SK-N-SH (cell line): ENCODE results near the gene NBEAL1. TPM values are rescaled to one million over a fixed set of nuclear protein-coding genes. Genes with fewer than 3 reads are reported as not detected.

ENCODE experiments used
- CTCF ChIA-PET: fragments of 300-600, 350-600 bp; formaldehyde crosslinking; extraction: SDS; loops from one replicate; lab custom pipeline; 2021; lab: Yijun Ruan, JAX
- POLR2A ChIA-PET: fragments of 350-600 bp; sonication (Branson Sonifier 250); formaldehyde crosslinking; extraction: SDS; loops from one replicate; lab custom pipeline; 2020; ENCODE audit warnings: antibody characterized with exemption, inconsistent platforms; lab: Yijun Ruan, JAX
- DNase-seq: peaks from one replicate; pipeline ENCODE4 v3.0.0; 2012
- H2AFZ ChIP-seq: fragments of 200-600 bp; sonication (generic); 2 replicates; pipeline ENCODE4 v1.8.1; 2016; ENCODE audit warnings: antibody characterized with exemption, mild to moderate bottlenecking, low read depth
- H3F3A ChIP-seq: fragments of 200-600 bp; sonication (generic); replicated peaks from 2 replicates; pipeline ENCODE3; 2016; ENCODE audit warnings: antibody characterized with exemption, mild to moderate bottlenecking; ENCODE audit not compliant: insufficient read depth
- H3K27ac ChIP-seq, 2 experiments: fragments of 200-500 bp in 1 of 2; fragments of 200-600 bp in 1 of 2; sonication (Bioruptor generic) in 1 of 2; sonication (generic), shearing (Covaris generic) in 1 of 2; 2 replicates each; pipeline versions ENCODE4 v1.5.1 to v1.6.1; 2014 to 2016; ENCODE audit warnings: low read depth in 2 of 2, inconsistent platforms in 1 of 2, low read length in 1 of 2, mild to moderate bottlenecking in 1 of 2, mixed read lengths in 1 of 2
- H3K27me3 ChIP-seq: fragments of 200-600 bp; sonication (generic), shearing (Covaris generic); 2 replicates; pipeline ENCODE4 v1.6.1; 2016; ENCODE audit warnings: mixed run types; ENCODE audit not compliant: insufficient read depth
- H3K36me3 ChIP-seq, 2 experiments: fragments of 200-500 bp in 1 of 2; fragments of 200-600 bp in 1 of 2; sonication (Bioruptor generic) in 1 of 2; sonication (generic) in 1 of 2; replicated peaks in 1 of 2; 2 replicates each; pipeline versions ENCODE3 to v1.5.1; 2014 to 2016; ENCODE audit warnings: low read length in 1 of 2, mild to moderate bottlenecking in 1 of 2; ENCODE audit not compliant: insufficient read depth in 2 of 2, control insufficient read depth in 1 of 2
- H3K4me1 ChIP-seq, 2 experiments: fragments of 200-500 bp in 1 of 2; fragments of 200-600 bp in 1 of 2; sonication (Bioruptor generic) in 1 of 2; sonication (generic), shearing (Covaris generic) in 1 of 2; 2 replicates each; pipeline versions ENCODE4 v1.5.1 to v1.6.1; 2014 to 2016; ENCODE audit warnings: low read depth in 1 of 2, low read length in 1 of 2, mixed run types in 1 of 2; ENCODE audit not compliant: insufficient read depth in 2 of 2, control insufficient read depth in 1 of 2
- H3K4me2 ChIP-seq: fragments of 200-600 bp; sonication (generic), shearing (Covaris generic); 2 replicates; pipeline ENCODE4 v1.6.1; 2017; ENCODE audit warnings: mixed run types
- H3K4me3 ChIP-seq, 2 experiments: fragments of 200-500 bp in 1 of 2; fragments of 200-600 bp in 1 of 2; sonication (Bioruptor generic) in 1 of 2; sonication (generic), shearing (Covaris generic) in 1 of 2; 2 replicates each; pipeline versions ENCODE4 v1.5.1 to v1.8.1; 2014 to 2016; ENCODE audit warnings: low read depth in 2 of 2, inconsistent platforms in 1 of 2, low read length in 1 of 2, mild to moderate bottlenecking in 1 of 2, mixed read lengths in 1 of 2, moderate library complexity in 1 of 2
- H3K79me2 ChIP-seq: fragments of 200-600 bp; sonication (generic); 2 replicates; pipeline ENCODE4 v1.8.1; 2017; ENCODE audit warnings: mild to moderate bottlenecking; ENCODE audit not compliant: insufficient read depth
- H3K9ac ChIP-seq: fragments of 200-600 bp; sonication (generic); 2 replicates; pipeline ENCODE4 v1.6.1; 2017; ENCODE audit warnings: mixed run types
- H3K9me2 ChIP-seq: fragments of 200-600 bp; sonication (generic); 2 replicates; pipeline ENCODE4 v1.6.1; 2017; ENCODE audit warnings: mixed run types
- H3K9me3 ChIP-seq: fragments of 200-600 bp; sonication (generic); 2 replicates; pipeline ENCODE4 v1.6.1; 2017; ENCODE audit warnings: mixed run types, mild to moderate bottlenecking, moderate library complexity
- H4K20me1 ChIP-seq: fragments of 200-600 bp; sonication (generic); 2 replicates; pipeline ENCODE4 v1.6.1; 2017; ENCODE audit warnings: mild to moderate bottlenecking, mixed run types; ENCODE audit not compliant: insufficient read depth
- ELF1 ChIP-seq: IDR thresholded peaks from 2 replicates; pipeline ENCODE4 v1.4.0; 2012
- EZH2phosphoT487 ChIP-seq: fragments of 200-600 bp; sonication (generic); IDR thresholded peaks from 2 replicates; pipeline ENCODE4 v1.6.1; 2017; ENCODE audit warnings: low read depth, mixed run types, mild to moderate bottlenecking, antibody characterized with exemption, moderate library complexity, borderline replicate concordance
- GATA2 ChIP-seq: sonication (generic); formaldehyde crosslinking; IDR thresholded peaks from 2 replicates; pipeline ENCODE4 v1.5.0; 2020; ENCODE audit warnings: mild to moderate bottlenecking, missing genetic modification reagents
- NFIC ChIP-seq: IDR thresholded peaks from 2 replicates; pipeline ENCODE4 v1.4.0; 2012; ENCODE audit warnings: borderline replicate concordance
- POLR2AphosphoS5 ChIP-seq: IDR thresholded peaks from 2 replicates; pipeline ENCODE4 v1.6.1; 2012; ENCODE audit warnings: low read depth, low read length
- RCOR1 ChIP-seq: fragments of 150-350 bp; IDR thresholded peaks from 2 replicates; pipeline ENCODE4 v1.6.1; 2017; ENCODE audit warnings: antibody characterized with exemption, low read length
- RFX5 ChIP-seq: IDR thresholded peaks from 2 replicates; pipeline ENCODE4 v1.6.1; 2012; ENCODE audit warnings: mild to moderate bottlenecking, improper control_type of control experiment, low read length
- SIN3A ChIP-seq: IDR thresholded peaks from 2 replicates; pipeline ENCODE4 v1.6.1; 2012; ENCODE audit warnings: low read depth, mild to moderate bottlenecking, low read length, moderate library complexity, borderline replicate concordance
- TCF12 ChIP-seq: IDR thresholded peaks from 2 replicates; pipeline ENCODE4 v1.4.0; 2012
- USF2 ChIP-seq: fragments of 150-350 bp; IDR thresholded peaks from 2 replicates; pipeline ENCODE4 v1.6.1; 2017; ENCODE audit warnings: antibody characterized with exemption, low read length, low read depth, borderline replicate concordance
- polyA plus RNA-seq, 3 experiments: library from polyadenylated mRNA; depleted of rRNA; stranded (reverse); fragments of >200 nt; gene quantifications; 2 replicates each; pipeline ENCODE4 v1.2.3, GENCODE V29; 2012
- TF ChIP-seq, protein P1 (sequence below): IDR thresholded peaks from 2 replicates; pipeline ENCODE4 v1.4.0; 2012; ENCODE audit warnings: low read depth, borderline replicate concordance
- TF ChIP-seq, protein P2 (sequence below): fragments of 200-600 bp; sonication (generic); IDR thresholded peaks from 2 replicates; pipeline ENCODE4 v1.6.1; 2017; ENCODE audit warnings: antibody characterized with exemption, mild to moderate bottlenecking, moderate library complexity
- TF ChIP-seq, protein P3 (sequence below): IDR thresholded peaks from 2 replicates; pipeline ENCODE4 v1.6.1; 2012; ENCODE audit warnings: mild to moderate bottlenecking, low read depth, low read length, moderate library complexity

NBEAL1 gene
- polyA plus RNA-seq, 1 of the 3 experiments (the other 2 are of a cell fraction) = 3.3 TPM

DNA sequence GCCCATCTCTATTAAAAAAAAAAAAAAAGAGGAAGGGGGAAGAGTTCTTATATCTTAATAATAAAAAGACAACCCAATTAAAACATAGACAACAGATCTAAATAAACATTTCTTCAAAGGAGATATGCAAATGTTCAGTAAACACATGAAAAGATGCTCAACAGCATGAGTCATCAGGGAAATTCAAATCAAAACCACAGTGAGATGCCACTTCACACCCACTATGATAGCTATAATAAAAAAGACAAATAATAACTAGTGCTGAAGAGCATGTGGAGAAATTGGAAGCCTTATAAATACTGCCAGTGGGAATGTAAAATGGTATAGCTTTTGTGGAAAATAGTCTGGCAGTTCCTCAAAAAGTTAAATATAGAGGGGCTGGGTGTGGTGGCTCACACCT is 162.7 kb downstream of the NBEAL1 start:
- H4K20me1 ChIP-seq = no peaks in the 10 kb centered on the region
- H3K9me2 ChIP-seq = no peaks in the 10 kb centered on the region
- H2AFZ ChIP-seq = no peak overlapping the region
- no peaks in the 10 kb centered on the region for H3K9me3 ChIP-seq
- no peak overlapping the region for H3K9ac ChIP-seq
- peaks cover 20% of the 10 kb centered on the region for H3F3A ChIP-seq
- no peak overlapping the region for H3K4me2 ChIP-seq
- H3K4me1 ChIP-seq = 0 out of 4 replicates have a peak, but pooled peaks cover 0 to 6% of the 10 kb centered on the region in 2 experiments
- H3K27ac ChIP-seq = no peak overlapping the region
- no peaks in the 10 kb centered on the region for H3K27me3 ChIP-seq
- H3K79me2 ChIP-seq = no peaks in the 10 kb centered on the region
- peaks cover 3 to 38% of the 10 kb centered on the region in 2 experiments for H3K36me3 ChIP-seq
- TF ChIP-seq RCOR1 = no peak
- TF ChIP-seq EZH2phosphoT487 = no peak
- TF ChIP-seq ELF1 = no peak
- TF ChIP-seq NFIC = no peak
- TF ChIP-seq RFX5 = no peak
- TF ChIP-seq SIN3A = no peak
- TF ChIP-seq TCF12 = no peak
- TF ChIP-seq POLR2AphosphoS5 = no peak
- no peak for TF ChIP-seq GATA2 (CRISPR knock-in tag)
- TF ChIP-seq, protein P1, sequence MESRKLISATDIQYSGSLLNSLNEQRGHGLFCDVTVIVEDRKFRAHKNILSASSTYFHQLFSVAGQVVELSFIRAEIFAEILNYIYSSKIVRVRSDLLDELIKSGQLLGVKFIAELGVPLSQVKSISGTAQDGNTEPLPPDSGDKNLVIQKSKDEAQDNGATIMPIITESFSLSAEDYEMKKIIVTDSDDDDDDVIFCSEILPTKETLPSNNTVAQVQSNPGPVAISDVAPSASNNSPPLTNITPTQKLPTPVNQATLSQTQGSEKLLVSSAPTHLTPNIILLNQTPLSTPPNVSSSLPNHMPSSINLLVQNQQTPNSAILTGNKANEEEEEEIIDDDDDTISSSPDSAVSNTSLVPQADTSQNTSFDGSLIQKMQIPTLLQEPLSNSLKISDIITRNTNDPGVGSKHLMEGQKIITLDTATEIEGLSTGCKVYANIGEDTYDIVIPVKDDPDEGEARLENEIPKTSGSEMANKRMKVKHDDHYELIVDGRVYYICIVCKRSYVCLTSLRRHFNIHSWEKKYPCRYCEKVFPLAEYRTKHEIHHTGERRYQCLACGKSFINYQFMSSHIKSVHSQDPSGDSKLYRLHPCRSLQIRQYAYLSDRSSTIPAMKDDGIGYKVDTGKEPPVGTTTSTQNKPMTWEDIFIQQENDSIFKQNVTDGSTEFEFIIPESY = no peak
- TF ChIP-seq, protein P2, sequence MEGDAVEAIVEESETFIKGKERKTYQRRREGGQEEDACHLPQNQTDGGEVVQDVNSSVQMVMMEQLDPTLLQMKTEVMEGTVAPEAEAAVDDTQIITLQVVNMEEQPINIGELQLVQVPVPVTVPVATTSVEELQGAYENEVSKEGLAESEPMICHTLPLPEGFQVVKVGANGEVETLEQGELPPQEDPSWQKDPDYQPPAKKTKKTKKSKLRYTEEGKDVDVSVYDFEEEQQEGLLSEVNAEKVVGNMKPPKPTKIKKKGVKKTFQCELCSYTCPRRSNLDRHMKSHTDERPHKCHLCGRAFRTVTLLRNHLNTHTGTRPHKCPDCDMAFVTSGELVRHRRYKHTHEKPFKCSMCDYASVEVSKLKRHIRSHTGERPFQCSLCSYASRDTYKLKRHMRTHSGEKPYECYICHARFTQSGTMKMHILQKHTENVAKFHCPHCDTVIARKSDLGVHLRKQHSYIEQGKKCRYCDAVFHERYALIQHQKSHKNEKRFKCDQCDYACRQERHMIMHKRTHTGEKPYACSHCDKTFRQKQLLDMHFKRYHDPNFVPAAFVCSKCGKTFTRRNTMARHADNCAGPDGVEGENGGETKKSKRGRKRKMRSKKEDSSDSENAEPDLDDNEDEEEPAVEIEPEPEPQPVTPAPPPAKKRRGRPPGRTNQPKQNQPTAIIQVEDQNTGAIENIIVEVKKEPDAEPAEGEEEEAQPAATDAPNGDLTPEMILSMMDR = no peak
- TF ChIP-seq, protein P3, sequence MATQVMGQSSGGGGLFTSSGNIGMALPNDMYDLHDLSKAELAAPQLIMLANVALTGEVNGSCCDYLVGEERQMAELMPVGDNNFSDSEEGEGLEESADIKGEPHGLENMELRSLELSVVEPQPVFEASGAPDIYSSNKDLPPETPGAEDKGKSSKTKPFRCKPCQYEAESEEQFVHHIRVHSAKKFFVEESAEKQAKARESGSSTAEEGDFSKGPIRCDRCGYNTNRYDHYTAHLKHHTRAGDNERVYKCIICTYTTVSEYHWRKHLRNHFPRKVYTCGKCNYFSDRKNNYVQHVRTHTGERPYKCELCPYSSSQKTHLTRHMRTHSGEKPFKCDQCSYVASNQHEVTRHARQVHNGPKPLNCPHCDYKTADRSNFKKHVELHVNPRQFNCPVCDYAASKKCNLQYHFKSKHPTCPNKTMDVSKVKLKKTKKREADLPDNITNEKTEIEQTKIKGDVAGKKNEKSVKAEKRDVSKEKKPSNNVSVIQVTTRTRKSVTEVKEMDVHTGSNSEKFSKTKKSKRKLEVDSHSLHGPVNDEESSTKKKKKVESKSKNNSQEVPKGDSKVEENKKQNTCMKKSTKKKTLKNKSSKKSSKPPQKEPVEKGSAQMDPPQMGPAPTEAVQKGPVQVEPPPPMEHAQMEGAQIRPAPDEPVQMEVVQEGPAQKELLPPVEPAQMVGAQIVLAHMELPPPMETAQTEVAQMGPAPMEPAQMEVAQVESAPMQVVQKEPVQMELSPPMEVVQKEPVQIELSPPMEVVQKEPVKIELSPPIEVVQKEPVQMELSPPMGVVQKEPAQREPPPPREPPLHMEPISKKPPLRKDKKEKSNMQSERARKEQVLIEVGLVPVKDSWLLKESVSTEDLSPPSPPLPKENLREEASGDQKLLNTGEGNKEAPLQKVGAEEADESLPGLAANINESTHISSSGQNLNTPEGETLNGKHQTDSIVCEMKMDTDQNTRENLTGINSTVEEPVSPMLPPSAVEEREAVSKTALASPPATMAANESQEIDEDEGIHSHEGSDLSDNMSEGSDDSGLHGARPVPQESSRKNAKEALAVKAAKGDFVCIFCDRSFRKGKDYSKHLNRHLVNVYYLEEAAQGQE = no peak
- TF ChIP-seq USF2 = no peak
- TF ChIP-seq, all 33 proteins: peak for 0
- no peak for DNase-seq
- ChIA-PET CTCF (no interaction called here), POLR2A (no interaction called here)
- H3K4me3 ChIP-seq = no peak overlapping the region
